Immature natural killer cell (primary cell): ENCODE measurements around the gene CFAP97. TPM values are rescaled to one million over a fixed set of nuclear protein-coding genes. Genes with fewer than 3 reads are reported as not detected.

Source experiments
- DNase-seq, 3 donors: peaks; one replicate each; pipeline ENCODE4 v3.0.0; 2022; ENCODE audit warnings: mixed read lengths in 1 of 3
- H3K27ac Mint-ChIP-seq, 6 donors: one replicate each; pipeline ENCODE4 v1.8.0; 2020; ENCODE audit warnings: mixed read lengths in 6 of 6, mild to moderate bottlenecking in 5 of 6, inconsistent platforms in 4 of 6, moderate library complexity in 3 of 6
- H3K27me3 Mint-ChIP-seq, 3 donors: one replicate each; pipeline ENCODE4 v1.8.0; 2020 to 2021; ENCODE audit warnings: low read depth in 3 of 3, mild to moderate bottlenecking in 3 of 3, mixed read lengths in 3 of 3, moderate library complexity in 3 of 3, inconsistent platforms in 1 of 3
- H3K36me3 Mint-ChIP-seq, 3 donors: one replicate each; pipeline ENCODE4 v1.8.0; 2020; ENCODE audit warnings: mixed read lengths in 3 of 3, inconsistent platforms in 2 of 3, mild to moderate bottlenecking in 2 of 3
- H3K4me1 Mint-ChIP-seq, 2 donors: one replicate each; pipeline ENCODE4 v1.8.0; 2020; ENCODE audit warnings: inconsistent platforms in 2 of 2, mild to moderate bottlenecking in 2 of 2, mixed read lengths in 2 of 2, moderate library complexity in 1 of 2
- H3K4me3 Mint-ChIP-seq, 5 donors: one replicate each; pipeline ENCODE4 v1.8.0; 2020; ENCODE audit warnings: mild to moderate bottlenecking in 5 of 5, mixed read lengths in 5 of 5, inconsistent platforms in 3 of 5, moderate library complexity in 3 of 5
- H3K9me3 Mint-ChIP-seq, 6 donors: one replicate each; pipeline ENCODE4 v1.8.0; 2020; ENCODE audit warnings: mild to moderate bottlenecking in 6 of 6, mixed read lengths in 6 of 6, inconsistent platforms in 4 of 6, moderate library complexity in 3 of 6
- polyA plus RNA-seq, 3 donors: library from polyadenylated mRNA; unstranded; fragments of 300-500 nt; fragmentation: Illumina TruSeq; gene quantifications; one replicate each; pipeline ENCODE4 v1.2.3, GENCODE V29; 2021

The CFAP97 gene
- polyA plus RNA-seq, 3 donors from 2014 or later: 65.3 to 95.5 (median 78.9) TPM

DNA sequence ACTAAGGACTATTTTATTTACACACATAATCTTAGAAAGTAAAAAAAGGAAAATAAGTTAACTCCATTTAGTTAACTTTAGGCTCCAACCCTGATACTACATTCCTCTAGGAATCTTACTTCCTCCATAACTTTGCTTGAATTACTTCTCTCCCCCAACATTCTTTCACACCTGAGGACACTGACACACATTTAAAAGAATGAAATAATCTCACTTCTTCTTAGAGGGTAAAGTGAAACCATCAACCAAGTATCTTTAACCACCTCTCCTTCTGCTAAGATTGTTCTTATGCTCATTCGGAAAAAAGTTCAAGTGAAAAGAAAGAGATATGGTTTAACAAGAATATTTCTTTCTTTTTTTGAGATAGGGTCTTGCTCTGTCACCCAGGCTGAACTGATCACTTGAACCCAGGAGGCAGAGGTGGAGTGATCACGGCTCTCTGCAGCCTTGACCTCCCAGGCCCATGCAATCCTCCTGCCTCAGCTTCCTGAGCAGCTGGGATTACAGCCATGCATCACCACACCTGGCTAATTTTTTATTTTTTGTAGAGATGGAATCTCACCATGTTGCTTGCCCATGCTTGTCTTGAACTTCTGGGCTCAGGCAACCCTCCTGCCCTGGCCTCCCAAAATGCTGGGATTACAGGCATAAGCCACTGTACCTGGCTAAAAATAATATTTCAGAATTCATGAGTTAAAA lies 32.3 kb downstream of the CFAP97 start:
- H3K9me3 Mint-ChIP-seq: no peaks in the 10 kb centered on the region
- DNase-seq: no peak
- peaks cover 26 to 46% (median 34%) of the 10 kb centered on the region in 3 donors for H3K36me3 Mint-ChIP-seq
- H3K27me3 Mint-ChIP-seq: no peaks in the 10 kb centered on the region
- H3K4me1 Mint-ChIP-seq: peaks cover 2 to 7% of the 10 kb centered on the region in 2 donors
- no peak overlapping the region for H3K27ac Mint-ChIP-seq
- no peak overlapping the region for H3K4me3 Mint-ChIP-seq

DNA sequence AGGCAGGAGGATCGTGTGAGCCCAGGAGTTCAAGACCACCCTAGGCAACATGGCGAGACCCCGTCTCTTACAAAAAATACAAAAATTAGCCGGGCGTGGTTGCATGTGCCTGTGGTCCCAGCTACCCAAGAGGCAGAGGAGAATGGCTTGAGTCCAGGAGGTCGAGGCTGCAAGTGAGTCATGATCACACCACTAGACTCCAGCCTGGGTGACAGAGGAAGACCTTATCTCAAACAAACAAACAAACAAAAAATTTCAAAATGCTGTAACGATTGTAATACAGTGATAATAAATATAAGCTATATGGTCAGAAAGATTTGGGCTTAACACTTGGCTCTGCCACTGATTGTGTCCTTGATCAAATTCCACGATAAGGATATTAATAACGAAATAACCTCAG lies 36.6 kb downstream of the CFAP97 start:
- H3K9me3 Mint-ChIP-seq: no peaks in the 10 kb centered on the region
- no peak for DNase-seq
- H3K27me3 Mint-ChIP-seq: peaks cover 0 to 1% (median under 1%) of the 10 kb centered on the region in 3 donors
- H3K36me3 Mint-ChIP-seq: peaks cover 25 to 45% (median 41%) of the 10 kb centered on the region in 3 donors
- no peak overlapping the region for H3K27ac Mint-ChIP-seq
- no peak overlapping the region for H3K4me3 Mint-ChIP-seq
- peaks cover 14 to 22% of the 10 kb centered on the region in 2 donors for H3K4me1 Mint-ChIP-seq

DNA sequence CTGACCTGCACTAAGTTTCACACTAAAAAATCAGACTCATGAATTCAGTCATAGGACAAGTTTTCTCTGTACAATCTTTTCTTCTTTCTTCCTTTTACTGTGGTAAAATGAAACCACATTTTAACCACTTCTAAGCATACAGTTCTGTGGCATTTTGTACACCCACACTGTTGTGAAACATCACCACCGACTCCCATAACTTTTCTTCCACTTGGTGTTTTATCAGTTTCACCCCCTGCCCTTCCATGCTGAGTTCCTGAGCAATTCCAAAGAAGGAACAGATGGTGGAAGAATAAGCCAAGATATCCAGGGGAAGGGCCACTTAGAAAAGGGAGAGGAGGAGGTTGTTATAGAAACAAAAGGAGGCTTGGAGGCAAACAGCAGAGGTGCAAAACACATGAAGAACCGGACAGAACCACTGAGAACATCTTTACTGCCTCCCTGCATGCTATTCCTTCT lies 38.2 kb downstream of the CFAP97 start:
- H3K9me3 Mint-ChIP-seq: no peaks in the 10 kb centered on the region
- H3K27ac Mint-ChIP-seq: peak overlapping the region in 4 of 6 donors; percentile 5 to 77 (median 45)
- peaks cover 11 to 22% of the 10 kb centered on the region in 2 donors for H3K4me1 Mint-ChIP-seq
- peak overlapping the region in 4 of 5 donors; percentile 16 to 39 (median 36) for H3K4me3 Mint-ChIP-seq
- peaks cover 0 to 2% (median 1%) of the 10 kb centered on the region in 3 donors for H3K27me3 Mint-ChIP-seq
- H3K36me3 Mint-ChIP-seq: peaks cover 26 to 47% (median 45%) of the 10 kb centered on the region in 3 donors
- DNase-seq: peak in 2 of 3 donors; percentile 23 to 28

DNA sequence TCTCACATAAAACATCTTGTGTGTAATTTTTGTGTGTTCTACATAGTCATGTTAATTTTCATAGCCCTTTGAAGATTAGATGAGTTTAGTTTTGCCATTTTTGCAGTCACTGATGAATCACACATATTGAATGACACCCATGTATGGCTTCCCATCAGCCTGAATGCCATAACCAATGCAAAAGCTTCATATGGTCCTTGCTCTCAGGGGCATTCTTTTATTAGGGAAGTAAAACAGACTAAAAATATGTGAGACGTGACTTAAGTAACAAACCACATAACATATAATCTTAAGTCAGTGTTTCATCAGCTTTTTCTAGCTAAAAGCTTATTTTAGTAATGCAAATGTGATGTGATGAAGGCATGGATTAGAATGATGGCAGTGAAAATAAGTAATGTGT lies 52.5 kb downstream of the CFAP97 start:
- peaks cover 3 to 24% (median 21%) of the 10 kb centered on the region in 3 donors for H3K36me3 Mint-ChIP-seq
- H3K4me1 Mint-ChIP-seq: peaks cover 5 to 18% of the 10 kb centered on the region in 2 donors
- H3K27me3 Mint-ChIP-seq: no peaks in the 10 kb centered on the region
- no peaks in the 10 kb centered on the region for H3K9me3 Mint-ChIP-seq
- H3K27ac Mint-ChIP-seq: peak overlapping the region in 1 of 6 donors; percentile 50
- DNase-seq: no peak
- no peak overlapping the region for H3K4me3 Mint-ChIP-seq

DNA sequence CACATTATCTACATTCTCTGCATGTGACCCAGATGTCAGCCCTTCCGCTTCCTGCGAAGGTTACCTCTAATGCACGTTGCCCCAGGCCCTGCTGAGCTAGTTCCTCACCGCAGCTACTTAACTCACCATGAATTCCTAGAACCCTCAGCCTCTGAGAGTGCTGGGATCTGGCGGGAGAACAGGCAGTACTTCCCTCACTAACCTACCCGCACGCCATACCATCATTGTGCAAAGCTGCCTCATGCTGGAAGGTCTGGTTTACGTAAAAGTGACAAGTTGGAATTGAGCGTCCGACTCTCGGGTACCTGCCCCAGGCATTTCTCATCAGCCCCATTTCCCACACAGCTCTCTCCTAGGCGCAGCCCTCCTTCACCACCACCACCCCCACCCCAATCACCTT lies 54.4 kb downstream of the CFAP97 start:
- Mint-ChIP-seq H3K36me3 (peaks cover 3 to 19% (median 18%) of the 10 kb centered on the region in 3 donors), H3K4me1 (peaks cover 12 to 30% of the 10 kb centered on the region in 2 donors), H3K9me3 (no peaks in the 10 kb centered on the region), H3K27ac (peak overlapping the region in 3 of 6 donors; percentile 10 to 46 (median 33)), H3K27me3 (no peaks in the 10 kb centered on the region), H3K4me3 (no peak overlapping the region)
- DNase-seq: no peak

DNA sequence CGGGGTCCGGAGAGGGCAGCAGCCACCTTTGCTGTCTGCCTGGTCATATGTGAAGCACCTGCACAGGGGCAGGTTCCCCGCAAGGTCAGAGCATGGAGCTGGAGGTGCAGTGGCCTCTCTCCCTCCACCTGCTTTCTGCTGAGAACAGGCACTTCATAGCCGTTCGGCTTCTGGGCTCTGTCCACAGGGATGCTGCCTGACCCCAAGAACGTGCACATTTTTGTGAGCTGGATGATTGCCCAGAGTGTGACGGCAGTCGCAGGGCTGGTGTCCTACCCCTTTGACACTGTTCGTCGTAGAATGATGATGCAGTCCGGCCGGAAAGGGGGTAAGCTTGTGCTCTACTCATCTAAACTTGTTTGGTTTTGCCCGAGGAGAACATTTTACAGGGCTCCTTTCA lies 58.2 kb downstream of the CFAP97 start:
- Mint-ChIP-seq H3K27ac (no peak overlapping the region), H3K36me3 (peaks cover 0 to 8% (median 0%) of the 10 kb centered on the region in 3 donors), H3K27me3 (peaks cover 0 to 3% (median 2%) of the 10 kb centered on the region in 3 donors), H3K4me1 (peaks cover 24 to 44% of the 10 kb centered on the region in 2 donors), H3K9me3 (no peaks in the 10 kb centered on the region), H3K4me3 (no peak overlapping the region)
- DNase-seq: no peak

DNA sequence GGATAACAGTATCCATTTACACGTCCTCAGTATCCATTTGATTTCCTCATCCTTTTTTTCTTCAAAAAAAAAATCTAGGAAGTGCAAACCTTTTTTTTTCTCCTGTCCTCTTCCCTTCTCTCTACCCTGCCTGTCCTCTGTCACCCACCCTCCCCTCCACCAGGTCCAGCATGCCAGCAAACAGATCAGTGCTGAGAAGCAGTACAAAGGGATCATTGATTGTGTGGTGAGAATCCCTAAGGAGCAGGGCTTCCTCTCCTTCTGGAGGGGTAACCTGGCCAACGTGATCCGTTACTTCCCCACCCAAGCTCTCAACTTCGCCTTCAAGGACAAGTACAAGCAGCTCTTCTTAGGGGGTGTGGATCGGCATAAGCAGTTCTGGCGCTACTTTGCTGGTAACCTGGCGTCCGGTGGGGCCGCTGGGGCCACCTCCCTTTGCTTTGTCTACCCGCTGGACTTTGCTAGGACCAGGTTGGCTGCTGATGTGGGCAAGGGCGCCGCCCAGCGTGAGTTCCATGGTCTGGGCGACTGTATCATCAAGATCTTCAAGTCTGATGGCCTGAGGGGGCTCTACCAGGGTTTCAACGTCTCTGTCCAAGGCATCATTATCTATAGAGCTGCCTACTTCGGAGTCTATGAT lies 59.1 kb downstream of the CFAP97 start:
- no peak for DNase-seq
- Mint-ChIP-seq H3K4me1 (peaks cover 20 to 35% of the 10 kb centered on the region in 2 donors), H3K36me3 (peaks cover 0 to 5% (median 0%) of the 10 kb centered on the region in 3 donors), H3K27ac (no peak overlapping the region), H3K27me3 (peaks cover 2 to 3% (median 2%) of the 10 kb centered on the region in 3 donors), H3K9me3 (no peaks in the 10 kb centered on the region), H3K4me3 (peak overlapping the region; percentile 24 to 89 (median 46))

DNA sequence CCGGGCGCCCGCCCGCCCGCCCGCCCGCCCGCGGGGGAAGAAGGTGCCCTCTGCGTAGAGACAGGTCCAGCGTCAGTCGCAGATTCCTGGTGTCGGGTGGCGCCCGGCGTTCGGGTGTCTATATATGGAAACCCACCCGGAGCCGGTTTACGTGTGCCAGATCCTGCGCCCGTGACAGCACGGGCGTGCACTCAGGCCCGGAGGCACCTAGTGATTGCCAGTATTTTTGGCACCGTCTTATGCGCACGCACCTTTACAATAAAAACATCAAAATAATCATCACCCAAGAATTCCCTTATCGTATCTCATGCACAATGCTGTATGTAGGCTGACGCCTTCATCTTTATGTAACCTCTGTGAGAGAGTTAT lies 60.2 kb downstream of the CFAP97 start:
- H3K36me3 Mint-ChIP-seq: peaks cover 0 to 5% (median 0%) of the 10 kb centered on the region in 3 donors
- H3K4me1 Mint-ChIP-seq: peaks cover 20 to 34% of the 10 kb centered on the region in 2 donors
- H3K9me3 Mint-ChIP-seq: no peaks in the 10 kb centered on the region
- H3K4me3 Mint-ChIP-seq: peak overlapping the region; percentile 80 to 91 (median 84)
- H3K27ac Mint-ChIP-seq: peak overlapping the region in 5 of 6 donors; percentile 11 to 80 (median 54)
- H3K27me3 Mint-ChIP-seq: peaks cover 2 to 3% (median 2%) of the 10 kb centered on the region in 3 donors
- no peak for DNase-seq

DNA sequence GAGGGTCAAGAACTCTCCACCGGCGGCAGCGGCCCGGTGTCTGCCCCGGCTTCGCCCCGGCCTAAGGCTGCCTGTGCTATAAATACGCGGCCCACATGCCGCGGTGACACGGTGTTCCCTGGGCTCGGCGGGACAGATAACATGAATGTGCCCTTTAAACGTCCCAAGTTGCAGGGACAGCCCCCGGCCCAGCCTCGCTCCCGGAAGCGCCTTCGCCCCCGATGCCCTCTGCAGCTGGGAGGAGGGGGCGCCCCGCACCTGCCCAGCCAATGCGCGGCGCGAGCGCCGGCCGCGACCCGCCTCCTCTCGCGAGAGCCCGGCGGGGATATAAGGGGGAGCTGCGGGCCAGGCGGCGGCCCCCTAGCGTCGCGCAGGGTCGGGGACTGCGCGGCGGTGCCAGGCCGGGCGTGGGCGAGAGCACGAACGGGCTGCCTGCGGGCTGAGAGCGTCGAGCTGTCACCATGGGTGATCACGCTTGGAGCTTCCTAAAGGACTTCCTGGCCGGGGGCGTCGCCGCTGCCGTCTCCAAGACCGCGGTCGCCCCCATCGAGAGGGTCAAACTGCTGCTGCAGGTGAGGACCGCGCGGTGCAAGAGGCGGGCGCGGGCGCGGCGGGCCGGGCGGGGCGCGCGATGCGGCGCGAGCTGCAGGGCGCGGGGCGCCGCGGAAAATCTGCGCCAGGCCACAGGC lies 60.7 kb downstream of the CFAP97 start, which contains the start of gene SLC25A4:
TSS of gene SLC25A4 (plus strand) at position 355 of the 689 bp plus-strand sequence. CDS start at position 462, 107 bp downstream.
- peak; percentile 86 to 91 (median 87) for DNase-seq
- H3K27ac Mint-ChIP-seq: peak within 1 kb of the TSS; percentile 80 to 94 (median 89)
- peaks cover 20 to 34% of the 10 kb centered on the region in 2 donors for H3K4me1 Mint-ChIP-seq
- H3K4me3 Mint-ChIP-seq: peak within 1 kb of the TSS; percentile 84 to 97 (median 93)
- peaks cover 2 to 8% (median 3%) of the 10 kb centered on the region in 3 donors for H3K27me3 Mint-ChIP-seq
- peaks cover 0 to 5% (median 0%) of the 10 kb centered on the region in 3 donors for H3K36me3 Mint-ChIP-seq
- no peaks in the 10 kb centered on the region for H3K9me3 Mint-ChIP-seq

DNA sequence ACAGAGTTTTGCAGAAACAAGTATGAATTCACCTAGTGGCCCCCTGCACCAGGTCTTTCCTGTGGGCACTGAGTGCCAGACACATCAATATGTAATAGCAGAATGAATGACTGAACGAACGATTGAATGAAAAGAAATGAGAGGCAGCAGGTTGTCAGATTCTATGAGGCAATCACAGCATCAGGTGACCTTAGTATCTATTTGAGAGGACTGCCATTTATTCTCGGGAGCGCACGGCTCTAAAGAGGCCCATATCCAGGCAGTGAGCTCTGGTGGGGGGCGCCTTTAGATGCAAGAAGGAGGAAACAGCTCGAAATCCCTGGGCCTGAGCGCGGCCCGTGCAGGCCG lies 61.3 kb downstream of the CFAP97 start:
- Mint-ChIP-seq H3K4me3 (peak overlapping the region; percentile 84 to 97 (median 93)), H3K4me1 (peaks cover 20 to 34% of the 10 kb centered on the region in 2 donors), H3K27me3 (peaks cover 3 to 8% (median 5%) of the 10 kb centered on the region in 3 donors), H3K36me3 (peaks cover 0 to 5% (median 0%) of the 10 kb centered on the region in 3 donors), H3K9me3 (no peaks in the 10 kb centered on the region), H3K27ac (peak overlapping the region; percentile 80 to 94 (median 89))
- no peak for DNase-seq

DNA sequence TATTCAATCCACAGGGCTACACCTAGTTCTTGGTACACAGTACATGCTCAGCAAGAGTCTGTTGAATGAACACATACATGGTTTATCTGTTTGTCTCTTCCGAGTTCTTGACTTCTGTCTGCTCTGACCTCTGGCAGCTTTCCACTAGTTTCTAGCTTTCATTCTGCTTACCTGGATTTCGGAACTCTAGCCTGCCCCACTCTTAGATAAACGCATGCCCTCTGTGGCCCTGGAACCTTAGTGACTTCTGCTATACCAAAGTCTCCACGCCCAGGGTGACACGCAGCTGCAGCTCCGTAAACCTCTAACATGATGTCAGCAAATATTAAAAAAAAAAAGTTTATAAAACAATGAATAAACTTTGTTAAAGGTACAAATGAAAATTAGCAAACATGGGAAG lies 62.0 kb downstream of the CFAP97 start:
- H3K27me3 Mint-ChIP-seq: peaks cover 3 to 8% (median 7%) of the 10 kb centered on the region in 3 donors
- no peaks in the 10 kb centered on the region for H3K9me3 Mint-ChIP-seq
- no peak for DNase-seq
- H3K36me3 Mint-ChIP-seq: peaks cover 0 to 1% (median 0%) of the 10 kb centered on the region in 3 donors
- H3K4me1 Mint-ChIP-seq: peaks cover 20 to 34% of the 10 kb centered on the region in 2 donors
- peak overlapping the region in 3 of 5 donors; percentile 17 to 97 (median 91) for H3K4me3 Mint-ChIP-seq
- H3K27ac Mint-ChIP-seq: no peak overlapping the region

DNA sequence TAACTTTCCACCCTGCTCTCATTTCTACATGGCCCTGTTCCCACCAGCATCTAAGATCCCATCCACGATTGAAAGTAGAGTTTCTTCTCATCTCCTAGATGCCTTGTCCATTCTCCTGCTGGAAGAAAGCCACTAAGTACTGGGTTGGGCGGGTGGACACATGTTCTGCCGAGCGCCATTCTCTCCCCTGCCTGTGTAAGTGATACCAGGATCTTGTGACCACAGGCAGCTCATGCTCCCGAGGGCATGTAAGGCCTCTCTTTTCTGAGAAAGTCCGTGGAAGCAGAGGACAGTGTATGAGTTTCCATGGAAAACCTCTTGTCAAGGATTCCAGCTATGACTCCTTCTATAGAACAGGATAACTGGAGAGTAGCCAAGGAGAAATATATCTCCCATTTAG lies 64.1 kb downstream of the CFAP97 start:
- Mint-ChIP-seq H3K27me3 (peaks cover 7 to 13% (median 10%) of the 10 kb centered on the region in 3 donors), H3K36me3 (no peaks in the 10 kb centered on the region), H3K27ac (no peak overlapping the region), H3K4me3 (no peak overlapping the region), H3K9me3 (no peaks in the 10 kb centered on the region), H3K4me1 (peaks cover 15 to 26% of the 10 kb centered on the region in 2 donors)
- no peak for DNase-seq

DNA sequence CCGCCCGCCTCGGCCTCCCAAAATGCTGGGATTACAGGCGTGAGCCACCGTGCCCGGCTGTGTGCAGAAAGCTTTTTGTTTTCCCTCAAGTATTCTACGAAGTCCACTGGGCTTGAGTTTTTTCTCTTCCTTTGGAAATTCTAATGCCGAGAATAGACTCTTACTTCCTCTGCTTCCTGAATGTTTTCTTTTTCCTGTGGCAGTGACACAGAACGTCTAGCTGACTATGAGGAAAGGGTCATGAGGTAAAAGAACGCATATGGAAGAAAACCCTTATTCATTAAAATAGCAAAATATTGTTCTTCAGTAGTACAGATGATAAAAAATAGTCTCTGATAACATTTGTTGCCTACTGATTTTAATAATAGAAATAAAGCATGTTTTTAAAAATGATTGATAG lies 65.6 kb downstream of the CFAP97 start:
- Mint-ChIP-seq H3K9me3 (no peaks in the 10 kb centered on the region), H3K4me3 (no peak overlapping the region), H3K27ac (no peak overlapping the region), H3K27me3 (peaks cover 7 to 13% (median 11%) of the 10 kb centered on the region in 3 donors), H3K36me3 (no peaks in the 10 kb centered on the region), H3K4me1 (peaks cover 5 to 12% of the 10 kb centered on the region in 2 donors)
- no peak for DNase-seq
